Spleen (tissue), 11 donors: ENCODE data around the gene B4GALT2. TPM values are rescaled to one million over a fixed set of nuclear protein-coding genes. Genes with fewer than 3 reads are reported as not detected.

Experiments used
- DNase-seq: peaks from one replicate; pipeline ENCODE4 v3.0.0-alpha.2; 2020
- H3K27ac ChIP-seq, 8 donors: fragments of 200-600 bp; sonication (generic) in 7 of 8; 1 replicate in 4 of 8; 2 replicates in 4 of 8; pipeline versions ENCODE4 v1.5.0 to v1.8.0; 2016 to 2021; ENCODE audit warnings: inconsistent platforms in 4 of 8, mild to moderate bottlenecking in 4 of 8, moderate library complexity in 1 of 8
- H3K27me3 ChIP-seq, 7 donors: fragments of 200-600 bp; sonication (generic) in 6 of 7; replicated peaks in 1 of 7; 1 replicate in 4 of 7; 2 replicates in 3 of 7; pipeline versions ENCODE4 v1.5.0 to v1.8.0; 2016 to 2021; ENCODE audit warnings: inconsistent platforms in 3 of 7, mild to moderate bottlenecking in 1 of 7
- H3K36me3 ChIP-seq, 6 donors: fragments of 200-600 bp; sonication (generic) in 5 of 6; 1 replicate in 4 of 6; 2 replicates in 2 of 6; pipeline versions ENCODE4 v1.5.0 to v1.8.0; 2016 to 2021; ENCODE audit warnings: inconsistent platforms in 2 of 6
- H3K4me1 ChIP-seq, 6 donors: fragments of 200-600 bp; sonication (generic) in 5 of 6; 1 replicate in 3 of 6; 2 replicates in 3 of 6; pipeline versions ENCODE4 v1.5.0 to v1.8.0; 2016 to 2021; ENCODE audit warnings: inconsistent platforms in 3 of 6
- H3K4me3 ChIP-seq, 8 donors: fragments of 200-600 bp; sonication (generic) in 7 of 8; 1 replicate in 4 of 8; 2 replicates in 4 of 8; pipeline versions ENCODE4 v1.5.0 to v1.8.0; 2016 to 2021; ENCODE audit warnings: inconsistent platforms in 4 of 8, mild to moderate bottlenecking in 4 of 8, moderate library complexity in 2 of 8
- H3K9me3 ChIP-seq, 8 donors: fragments of 200-600 bp; sonication (generic) in 7 of 8; 1 replicate in 4 of 8; 2 replicates in 4 of 8; pipeline versions ENCODE4 v1.5.0 to v1.8.0; 2016 to 2021; ENCODE audit warnings: inconsistent platforms in 4 of 8
- CTCF ChIP-seq, 11 experiments: fragments of 200-600 bp in 7 of 11; fragments of 450-650 bp in 4 of 11; sonication (generic) in 4 of 11; IDR thresholded peaks in 8 of 11; conservative IDR thresholded peaks in 3 of 11; 1 replicate in 7 of 11; 2 replicates in 4 of 11; pipeline versions ENCODE4 v1.4.0 to v1.8.0; 2016 to 2021; ENCODE audit warnings: antibody characterized with exemption in 11 of 11, inconsistent platforms in 4 of 11, mild to moderate bottlenecking in 1 of 11
- POLR2A ChIP-seq, 3 donors: fragments of 450-650 bp; IDR thresholded peaks; one replicate each; pipeline ENCODE4 v1.5.1; 2017; ENCODE audit warnings: antibody characterized with exemption in 3 of 3, mild to moderate bottlenecking in 1 of 3
- POLR2AphosphoS5 ChIP-seq, 3 donors: sonication (generic); formaldehyde crosslinking; IDR thresholded peaks; one replicate each; pipeline ENCODE4 v1.5.1; 2017; ENCODE audit warnings: antibody characterized with exemption in 3 of 3
- WGBS, 5 donors: extraction: QIAGEN DNeasy Blood & Tissue Kit in 3 of 5; methylation state at CpG; one replicate each; pipeline versions ENCODE4 v1.1.5 to v1.1.7; 2013 to 2018; 5-methylcytosine and 5-hydroxymethylcytosine counted together
- intact Hi-C: fragments of 100-400 bp; cut with DNase I; formaldehyde crosslinking; loops from one replicate; pipeline ENCODE4 v1.15.0; 2023; ENCODE audit warnings: low total_unique reads
- polyA plus RNA-seq, 3 donors: library from polyadenylated mRNA; stranded (reverse); fragments of 200-250 nt; gene quantifications; one replicate each; pipeline ENCODE4 v1.2.1, GENCODE V29; 2013
- total RNA-seq, 7 donors: library from RNA; depleted of rRNA in 3 of 7; stranded (reverse); fragments of >200 nt in 3 of 7; fragmentation: NEBNext Ultra II Directional in 4 of 7; extraction: Animal tissue kit (Norgen Biotek cat#: 25700) in 4 of 7; gene quantifications; one replicate each; pipeline versions ENCODE4 v1.1.0 to v1.2.1, GENCODE V29; 2016 to 2021
- donor health status: healthy with polysubstance abuse.
- donor health status: DM: no; HTN: no; CAD: no; lungs with moderate emphysema.
- donor health status: DM: no; HTN: no; CAD: no.
- donor health status: Bipolar disorder and iron deficiency.
- donor health status: healthy.
- donor health status: DM: no; HTN: no; CAD: no.
- donor health status: DM: yes; HTN: yes; CAD: no.

Gene B4GALT2
- total and polyA plus RNA-seq, 10 donors: 7.0 to 23.3 (median 12.8) TPM

- H3K4me1 ChIP-seq: peaks cover 2 to 13% (median 8%) of the 10 kb centered on the region in 6 donors
- TF ChIP-seq CTCF (IDR thresholded peaks at IDR 0.05 in 8 of 11, conservative IDR thresholded peaks at IDR 0.05 in 3 of 11) (no peak), POLR2A (IDR thresholded peaks at IDR 0.05) (no peak), POLR2AphosphoS5 (IDR thresholded peaks at IDR 0.05) (no peak)
- H3K27ac ChIP-seq: no peak overlapping the region
- no peak overlapping the region for H3K4me3 ChIP-seq
- DNase-seq: no peak
- 87 to 98% (median 91%) methylated on average over 2 to 3 of the region's 3 CpGs for WGBS, 5 donors
- intact Hi-C loops: no loop called here
- no peaks in the 10 kb centered on the region for H3K9me3 ChIP-seq
- no peaks in the 10 kb centered on the region for H3K27me3 ChIP-seq
- peaks cover 0 to 72% (median 12%) of the 10 kb centered on the region in 6 donors for H3K36me3 ChIP-seq
These were observed 13.7 kb upstream of the B4GALT2 start for GRCh38 chr1:43965316-43965715.

GRCh38 chr1:43968348-43968948, 10.6 kb upstream of the B4GALT2 start:
- TF ChIP-seq CTCF (IDR thresholded peaks at IDR 0.05 in 8 of 11, conservative IDR thresholded peaks at IDR 0.05 in 3 of 11) (no peak), POLR2AphosphoS5 (IDR thresholded peaks at IDR 0.05) (no peak), POLR2A (IDR thresholded peaks at IDR 0.05) (no peak)
- DNase-seq: no peak
- Histone ChIP-seq H3K27ac (no peak overlapping the region), H3K9me3 (no peaks in the 10 kb centered on the region), H3K4me3 (no peak overlapping the region), H3K36me3 (peaks cover 0 to 66% (median 12%) of the 10 kb centered on the region in 6 donors), H3K27me3 (no peaks in the 10 kb centered on the region), H3K4me1 (peaks cover 9 to 30% (median 21%) of the 10 kb centered on the region in 6 donors)
- intact Hi-C loops: no loop called here
- 90 to 94% (median 93%) methylated on average over 6 of the region's 6 CpGs for WGBS, 5 donors

GRCh38 chr1:43969416-43969745, 9.6 kb upstream of the B4GALT2 start:
- peak overlapping the region in 1 of 8 donors; percentile 77 for H3K27ac ChIP-seq
- H3K27me3 ChIP-seq: no peaks in the 10 kb centered on the region
- no peak for TF ChIP-seq POLR2AphosphoS5 (IDR thresholded peaks at IDR 0.05)
- TF ChIP-seq CTCF (IDR thresholded peaks at IDR 0.05 in 8 of 11, conservative IDR thresholded peaks at IDR 0.05 in 3 of 11): no peak
- TF ChIP-seq POLR2A (IDR thresholded peaks at IDR 0.05): no peak
- H3K36me3 ChIP-seq: peaks cover 0 to 57% (median 12%) of the 10 kb centered on the region in 6 donors
- no peak for DNase-seq
- 54 to 67% (median 62%) methylated on average over 7 of the region's 7 CpGs for WGBS, 5 donors
- intact Hi-C loops: no loop called here
- no peaks in the 10 kb centered on the region for H3K9me3 ChIP-seq
- peak overlapping the region in 7 of 8 donors; percentile 78 to 97 (median 95) for H3K4me3 ChIP-seq
- peaks cover 15 to 40% (median 28%) of the 10 kb centered on the region in 6 donors for H3K4me1 ChIP-seq

GRCh38 chr1:43969746-43970466, 9.1 kb upstream of the B4GALT2 start, which contains the start of gene DPH2:
DPH2 (plus strand) TSS chr1:43970010; CDS start chr1:43970176, 166 bp downstream.
- Histone ChIP-seq H3K36me3 (peaks cover 0 to 52% (median 12%) of the 10 kb centered on the region in 6 donors), H3K27me3 (no peaks in the 10 kb centered on the region), H3K27ac (peak within 1 kb of the TSS in 6 of 8 donors; percentile 27 to 77 (median 59)), H3K4me1 (peaks cover 15 to 41% (median 28%) of the 10 kb centered on the region in 6 donors), H3K9me3 (no peaks in the 10 kb centered on the region), H3K4me3 (peak within 1 kb of the TSS; percentile 78 to 97 (median 95))
- 0 to 1% (median 0%) methylated on average over 28 to 47 of the region's 47 CpGs for WGBS, 5 donors
- DNase-seq: peak; percentile 99
- intact Hi-C loops: no loop called here
- TF ChIP-seq POLR2AphosphoS5 (IDR thresholded peaks at IDR 0.05) (peak; percentile 61 to 72 (median 66)), POLR2A (IDR thresholded peaks at IDR 0.05) (no peak), CTCF (IDR thresholded peaks at IDR 0.05 in 8 of 11, conservative IDR thresholded peaks at IDR 0.05 in 3 of 11) (peak in 6 of 11 experiments; percentile 11 to 34 (median 19))
